Left lung (tissue), 10 donors: ENCODE data around the gene RHOT1. TPM values are rescaled to one million over a fixed set of nuclear protein-coding genes. Genes with fewer than 3 reads are reported as not detected.
"Not testable (repeated sequence)": the region's sequence is repeated elsewhere in the genome, so short reads cannot be mapped to it uniquely, and the experiment has no call there.

Experiments
- ATAC-seq: fragments of 200-7000 bp; cut with Tn5 transposase; one replicate; pipeline ENCODE4 v1.9.1; 2020; ENCODE audit warnings: moderate library complexity
- DNase-seq, 4 donors: peaks; one replicate each; pipeline ENCODE4 v3.0.0-alpha.2; 2013 to 2020
- H3K27ac ChIP-seq, 2 donors: fragments of 200-600 bp; sonication (generic) in 1 of 2; one replicate each; pipeline versions ENCODE4 v1.5.0 to v1.8.0; 2020 to 2021
- H3K27me3 ChIP-seq, 2 donors: fragments of 200-600 bp; sonication (generic) in 1 of 2; one replicate each; pipeline versions ENCODE4 v1.5.0 to v1.8.0; 2020 to 2021
- H3K36me3 ChIP-seq, 2 donors: fragments of 200-600 bp; sonication (generic) in 1 of 2; one replicate each; pipeline versions ENCODE4 v1.5.0 to v1.8.0; 2020 to 2021
- H3K4me1 ChIP-seq, 2 donors: fragments of 200-600 bp; one replicate each; pipeline ENCODE4 v1.8.0; 2021
- H3K4me3 ChIP-seq, 2 donors: fragments of 200-600 bp; sonication (generic) in 1 of 2; one replicate each; pipeline versions ENCODE4 v1.5.0 to v1.8.0; 2020 to 2021; ENCODE audit warnings: mild to moderate bottlenecking in 1 of 2
- H3K9me3 ChIP-seq, 2 donors: fragments of 200-600 bp; sonication (generic) in 1 of 2; one replicate each; pipeline versions ENCODE4 v1.5.0 to v1.8.0; 2020 to 2021
- CTCF ChIP-seq, 2 donors: fragments of 200-600 bp; sonication (generic) in 1 of 2; IDR thresholded peaks; one replicate each; pipeline versions ENCODE4 v1.5.0 to v1.8.0; 2021; ENCODE audit warnings: antibody characterized with exemption in 2 of 2
- intact Hi-C, 2 donors: fragments of 100-400 bp; cut with DNase I; formaldehyde crosslinking; loops; one replicate each; pipeline versions ENCODE4 v1.11.2 to v1.14.2; 2022
- polyA plus RNA-seq, 6 donors: library from polyadenylated mRNA; unstranded; fragments of 120-200 nt; gene quantifications; one replicate each; pipeline ENCODE4 v1.2.1, GENCODE V29; 2013; ENCODE audit not compliant: insufficient read length in 6 of 6
- total RNA-seq, 2 donors: library from RNA; stranded (reverse); fragmentation: NEBNext Ultra II Directional; extraction: Animal tissue kit (Norgen Biotek cat#: 25700); gene quantifications; one replicate each; pipeline ENCODE4 v1.2.1, GENCODE V29; 2021
- donor health status: DM: no; HTN: yes; CAD: no.
- donor health status: DM: no; HTN: no; CAD: no.

The RHOT1 gene
- total and polyA plus RNA-seq, 8 donors = 37.9 to 65.6 (median 58.5) TPM

- ATAC-seq (no peak), DNase-seq (no peak)
- intact Hi-C loops = no loop called here
- Histone ChIP-seq H3K36me3 (no peaks in the 10 kb centered on the region), H3K4me3 (no peak overlapping the region), H3K9me3 (no peaks in the 10 kb centered on the region), H3K27ac (no peak overlapping the region), H3K4me1 (no peaks in the 10 kb centered on the region), H3K27me3 (no peaks in the 10 kb centered on the region)
- TF ChIP-seq CTCF (IDR thresholded peaks at IDR 0.05) = no peak
Observed at GRCh38 chr17:32117399-32117798, 24.9 kb upstream of the RHOT1 start.

GRCh38 chr17:32118088-32118487 lies 24.2 kb upstream of the RHOT1 start:
- ATAC-seq, H3K9me3 ChIP-seq, intact Hi-C loops, H3K4me1 ChIP-seq, H3K27ac ChIP-seq, H3K27me3 ChIP-seq, H3K4me3 ChIP-seq, H3K36me3 ChIP-seq, DNase-seq: not testable (repeated sequence)

- intact Hi-C loops = no loop called here
- Histone ChIP-seq H3K4me1 (no peaks in the 10 kb centered on the region), H3K36me3 (no peaks in the 10 kb centered on the region), H3K9me3 (no peaks in the 10 kb centered on the region), H3K4me3 (no peak overlapping the region), H3K27ac (no peak overlapping the region), H3K27me3 (no peaks in the 10 kb centered on the region)
- no peak for TF ChIP-seq CTCF (IDR thresholded peaks at IDR 0.05)
- DNase-seq (no peak), ATAC-seq (no peak)
Observed at GRCh38 chr17:32118835-32119234, 23.5 kb upstream of the RHOT1 start.

- intact Hi-C loops = no loop called here
Observed at GRCh38 chr17:32120141-32120540, 22.2 kb upstream of the RHOT1 start.

GRCh38 chr17:32120716-32121115 lies 21.6 kb upstream of the RHOT1 start:
- no peaks in the 10 kb centered on the region for H3K9me3 ChIP-seq
- H3K4me1 ChIP-seq = no peaks in the 10 kb centered on the region
- TF ChIP-seq CTCF (IDR thresholded peaks at IDR 0.05) = no peak
- no peaks in the 10 kb centered on the region for H3K36me3 ChIP-seq
- ATAC-seq (no peak), DNase-seq (no peak)
- no peak overlapping the region for H3K4me3 ChIP-seq
- intact Hi-C loops = no loop called here
- no peak overlapping the region for H3K27ac ChIP-seq
- H3K27me3 ChIP-seq = no peaks in the 10 kb centered on the region

More at GRCh38 chr17:32120141-32120540, 22.2 kb upstream of the RHOT1 start:
- Histone ChIP-seq H3K36me3 (no peaks in the 10 kb centered on the region), H3K9me3 (no peaks in the 10 kb centered on the region), H3K27ac (no peak overlapping the region), H3K4me3 (no peak overlapping the region), H3K4me1 (no peaks in the 10 kb centered on the region), H3K27me3 (no peaks in the 10 kb centered on the region)
- DNase-seq (no peak), ATAC-seq (no peak)
- no peak for TF ChIP-seq CTCF (IDR thresholded peaks at IDR 0.05)

- Histone ChIP-seq H3K9me3 (no peaks in the 10 kb centered on the region), H3K27ac (no peak overlapping the region), H3K4me1 (peaks cover 0 to 18% of the 10 kb centered on the region in 2 donors), H3K4me3 (no peak overlapping the region), H3K27me3 (no peaks in the 10 kb centered on the region), H3K36me3 (no peaks in the 10 kb centered on the region)
- ATAC-seq (no peak), DNase-seq (no peak)
- no peak for TF ChIP-seq CTCF (IDR thresholded peaks at IDR 0.05)
- intact Hi-C loops = no loop called here
Observed at GRCh38 chr17:32123782-32124181, 18.5 kb upstream of the RHOT1 start.
